Right lobe of liver (tissue), 6 donors: Measurements from ENCODE around the gene DNAAF8. TPM values are rescaled to one million over a fixed set of nuclear protein-coding genes. Genes with fewer than 3 reads are reported as not detected.

Experiments
- ATAC-seq, 4 donors: fragments of 200-7000 bp; cut with Tn5 transposase; one replicate each; pipeline ENCODE4 v1.9.1; 2020; ENCODE audit warnings: mild to moderate bottlenecking in 4 of 4, moderate library complexity in 4 of 4
- DNase-seq, 3 donors: peaks; one replicate each; pipeline ENCODE4 v3.0.0-alpha.2; 2020
- H3K27ac ChIP-seq, 3 donors: fragments of 200-600 bp; one replicate each; pipeline ENCODE4 v1.8.0; 2022
- H3K27me3 ChIP-seq, 2 donors: fragments of 200-600 bp; one replicate each; pipeline ENCODE4 v1.8.0; 2022
- H3K36me3 ChIP-seq, 4 donors: fragments of 200-600 bp; sonication (generic) in 1 of 4; one replicate each; pipeline versions ENCODE4 v1.5.1 to v1.8.0; 2017 to 2022; ENCODE audit warnings: control low read depth in 1 of 4
- H3K4me1 ChIP-seq, 4 donors: fragments of 200-600 bp; sonication (generic) in 1 of 4; one replicate each; pipeline versions ENCODE4 v1.5.1 to v1.8.0; 2017 to 2022; ENCODE audit warnings: control low read depth in 1 of 4
- H3K4me3 ChIP-seq, 3 donors: fragments of 200-600 bp; one replicate each; pipeline ENCODE4 v1.8.0; 2022
- H3K9me3 ChIP-seq, 4 donors: fragments of 200-600 bp; sonication (generic) in 1 of 4; one replicate each; pipeline versions ENCODE4 v1.5.1 to v1.8.0; 2017 to 2022; ENCODE audit warnings: control low read depth in 1 of 4
- CTCF ChIP-seq, 4 donors: fragments of 200-600 bp in 3 of 4; fragments of 450-650 bp in 1 of 4; IDR thresholded peaks; one replicate each; pipeline versions ENCODE4 v1.5.1 to v1.8.0; 2016 to 2022; ENCODE audit warnings: antibody characterized with exemption in 4 of 4, mild to moderate bottlenecking in 2 of 4
- POLR2A ChIP-seq: fragments of 450-650 bp; IDR thresholded peaks from one replicate; pipeline ENCODE4 v1.6.1; 2017; ENCODE audit warnings: antibody characterized with exemption, mild to moderate bottlenecking
- WGBS: methylation state at CpG from one replicate; pipeline ENCODE4 v1.1.6; 2018; ENCODE audit warnings: low coverage, low lambda C conversion rate; ENCODE audit not compliant: insufficient coverage; ENCODE audit errors: missing lambda C conversion rate; 5-methylcytosine and 5-hydroxymethylcytosine counted together
- intact Hi-C, 2 donors: fragments of 100-400 bp; cut with DNase I; formaldehyde crosslinking; loops; one replicate each; pipeline versions ENCODE4 v1.11.2 to v1.14.1; 2022
- total RNA-seq, 6 experiments: library from RNA; depleted of rRNA in 2 of 6; stranded (reverse); fragments of >200 nt in 2 of 6; fragmentation: NEBNext Ultra II Directional in 3 of 6; extraction: Animal tissue kit (Norgen Biotek cat#: 25700) in 3 of 6; gene quantifications; one replicate each; pipeline versions ENCODE4 v1.1.0 to v1.2.4, GENCODE V29; 2016 to 2023
- donor health status: DM: no; HTN: yes; CAD: no.
- donor health status: DM: no; HTN: no; CAD: no.
- donor health status: DM: no; HTN: no; CAD: no.
- donor health status: DM: no; HTN: yes; CAD: no.
- donor health status: DM: no; HTN: yes; CAD: no.

DNAAF8 gene
- total RNA-seq, 6 experiments from 2014 or later, result 0.12 to 0.92 (median 0.42) TPM; not detected in 1

DNA sequence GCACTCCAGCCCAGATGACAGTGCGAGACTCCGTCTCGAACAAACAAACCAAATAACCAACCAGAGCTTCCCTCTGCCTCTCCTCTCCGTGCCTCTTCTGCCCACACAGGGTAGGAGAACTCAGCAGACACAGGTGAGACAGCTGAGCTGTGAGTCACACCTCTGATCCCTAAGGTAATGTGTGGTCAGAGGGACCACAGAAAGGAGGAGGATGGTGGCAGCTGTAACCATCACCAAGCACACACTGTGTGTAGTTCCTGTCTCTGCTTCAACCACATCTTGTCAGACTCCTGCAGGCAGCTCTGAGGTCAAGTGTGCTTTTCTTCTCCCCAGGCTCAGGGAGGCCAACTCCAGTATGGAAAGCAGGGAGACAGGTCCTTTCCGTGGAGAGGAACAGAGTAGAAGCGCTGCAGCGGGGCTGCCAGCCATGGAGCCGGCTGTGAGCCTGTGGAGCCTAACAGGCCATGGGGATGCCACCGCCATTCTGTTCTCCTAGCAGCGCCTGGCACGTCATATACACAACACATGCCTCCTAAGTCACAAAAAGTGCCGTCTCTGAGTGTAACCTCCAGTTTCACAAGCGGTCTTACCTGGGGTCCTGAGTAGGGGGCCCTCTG lies 33.8 kb upstream of the DNAAF8 start:
- peaks cover 0 to 34% (median 7%) of the 10 kb centered on the region in 4 donors for H3K36me3 ChIP-seq
- no peaks in the 10 kb centered on the region for H3K9me3 ChIP-seq
- H3K27ac ChIP-seq, result no peak overlapping the region
- TF ChIP-seq POLR2A, result no peak
- DNase-seq, result peak in 1 of 3 donors; percentile 22
- no peak overlapping the region for H3K4me3 ChIP-seq
- WGBS, result 86% methylated on average over 10 of the region's 13 CpGs
- no peak for ATAC-seq
- H3K4me1 ChIP-seq, result peaks cover 0 to 18% (median 5%) of the 10 kb centered on the region in 4 donors
- H3K27me3 ChIP-seq, result no peaks in the 10 kb centered on the region
- intact Hi-C loops, result no loop called here

GRCh38 chr16:4700997-4701743 lies 33.2 kb upstream of the DNAAF8 start:
- Histone ChIP-seq H3K4me3 (no peak overlapping the region), H3K4me1 (peaks cover 0 to 18% (median 5%) of the 10 kb centered on the region in 4 donors), H3K9me3 (no peaks in the 10 kb centered on the region), H3K27me3 (no peaks in the 10 kb centered on the region), H3K27ac (peak overlapping the region in 1 of 3 donors; percentile 18), H3K36me3 (peaks cover 0 to 34% (median 7%) of the 10 kb centered on the region in 4 donors)
- TF ChIP-seq POLR2A (no peak), CTCF (IDR thresholded peaks at IDR 0.05) (no peak)
- intact Hi-C loops, result no loop called here
- WGBS, result 45% methylated on average over 2 of the region's 33 CpGs
- ATAC-seq (peak; percentile 17 to 70 (median 52)), DNase-seq (peak in 2 of 3 donors; percentile 75 to 78)

DNA sequence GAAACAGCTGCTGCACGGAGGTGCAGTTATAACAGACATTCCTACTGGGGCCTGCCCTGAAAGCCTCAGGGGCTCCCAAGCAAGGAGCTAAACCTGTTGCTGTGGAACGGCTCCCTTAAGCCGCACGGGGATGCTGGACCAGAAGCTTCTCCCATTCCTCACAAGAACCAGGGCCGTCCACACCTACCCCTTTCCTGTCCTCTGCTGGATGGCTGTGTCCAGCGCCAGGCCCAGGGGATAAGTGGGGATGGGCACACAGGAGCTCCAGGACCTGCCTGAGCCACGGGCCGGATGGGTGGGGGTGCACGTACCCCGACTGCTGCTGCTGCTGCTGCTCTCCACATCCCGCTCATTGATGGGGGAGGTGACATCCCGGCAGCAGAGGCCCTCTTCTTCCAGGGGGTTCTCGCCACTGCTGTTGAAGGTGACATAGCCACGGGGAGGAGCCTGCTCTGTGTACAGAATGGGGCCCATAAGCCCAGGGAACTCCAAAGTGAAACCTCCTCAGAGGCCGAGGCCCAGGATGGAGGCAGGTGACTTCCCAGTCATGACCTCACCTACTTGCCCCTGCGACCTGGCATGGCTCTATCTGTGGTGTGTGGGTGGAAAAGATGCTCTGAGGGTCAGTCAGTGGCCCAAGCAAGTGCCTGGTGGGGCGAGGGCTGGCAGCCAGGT lies 32.4 kb upstream of the DNAAF8 start:
- DNase-seq (peak in 1 of 3 donors; percentile 48), ATAC-seq (peak; percentile 3 to 65 (median 22))
- Histone ChIP-seq H3K27ac (peak overlapping the region in 2 of 3 donors; percentile 53 to 56), H3K4me1 (peaks cover 0 to 18% (median 5%) of the 10 kb centered on the region in 4 donors), H3K27me3 (no peaks in the 10 kb centered on the region), H3K9me3 (no peaks in the 10 kb centered on the region), H3K4me3 (no peak overlapping the region), H3K36me3 (peaks cover 0 to 27% (median 7%) of the 10 kb centered on the region in 4 donors)
- WGBS, result 60% methylated on average over 3 of the region's 17 CpGs
- intact Hi-C loops, result no loop called here
- TF ChIP-seq POLR2A (no peak), CTCF (IDR thresholded peaks at IDR 0.05) (no peak)

GRCh38 chr16:4702466-4702808 lies 31.9 kb upstream of the DNAAF8 start:
- H3K27ac ChIP-seq, result peak overlapping the region; percentile 38 to 56 (median 53)
- DNase-seq (peak in 2 of 3 donors; percentile 65 to 73), ATAC-seq (peak; percentile 65 to 78 (median 76))
- whole genome bisulfite sequencing, result 27% methylated on average over 7 of the region's 7 CpGs
- TF ChIP-seq POLR2A (no peak), CTCF (IDR thresholded peaks at IDR 0.05) (no peak)
- H3K27me3 ChIP-seq, result no peaks in the 10 kb centered on the region
- H3K4me3 ChIP-seq, result no peak overlapping the region
- peaks cover 0 to 18% (median 5%) of the 10 kb centered on the region in 4 donors for H3K4me1 ChIP-seq
- H3K36me3 ChIP-seq, result peaks cover 0 to 30% (median 7%) of the 10 kb centered on the region in 4 donors
- intact Hi-C loops, result no loop called here
- H3K9me3 ChIP-seq, result no peaks in the 10 kb centered on the region
